ENCODE results near the gene ROBO1.

The ROBO1 gene

GRCh38 chr3:79297245-79297960 is 470.4 kb downstream of the ROBO1 start:
- no peak for DNase-seq

DNA sequence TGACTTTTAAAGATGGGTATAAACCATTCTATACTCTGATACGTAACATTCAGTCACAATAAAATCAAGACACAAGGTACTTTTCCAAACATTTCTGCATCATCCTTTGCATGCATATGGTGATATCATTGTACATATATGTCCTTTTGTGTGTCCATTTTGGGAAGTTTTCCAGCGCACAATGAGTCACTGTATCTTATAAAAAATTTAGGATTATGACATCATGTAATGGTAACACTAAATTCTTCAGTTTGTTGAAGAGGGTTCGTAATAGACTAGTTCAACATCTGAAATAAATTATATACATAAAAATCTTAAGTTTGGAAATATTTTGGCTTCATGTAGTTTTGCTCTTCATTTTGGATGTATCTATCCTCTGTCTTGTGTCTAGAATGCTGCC is 480.9 kb downstream of the ROBO1 start:
- no peak for DNase-seq

- DNase-seq, result no peak
These were observed 481.9 kb downstream of the ROBO1 start for GRCh38 chr3:79285871-79286270.

DNA sequence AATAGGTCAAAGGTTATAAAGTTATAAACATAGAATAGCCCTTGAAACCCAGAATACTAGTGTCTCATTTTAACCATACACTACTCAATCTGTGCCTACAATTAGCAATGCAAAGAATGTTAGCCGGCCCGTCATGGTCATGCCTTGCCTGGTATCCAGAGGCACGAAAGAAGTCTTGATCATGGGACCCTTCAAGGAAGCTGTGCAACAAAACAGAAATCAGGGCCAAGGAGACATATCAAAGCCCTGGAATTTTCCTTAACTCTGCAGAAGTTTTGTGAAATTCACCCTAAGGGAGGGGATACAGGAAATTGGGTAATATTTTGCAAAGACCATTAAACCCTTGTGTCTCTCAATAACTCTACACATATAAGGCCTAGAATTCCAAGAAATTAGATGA is 482.4 kb downstream of the ROBO1 start:
- DNase-seq, result no peak

DNA sequence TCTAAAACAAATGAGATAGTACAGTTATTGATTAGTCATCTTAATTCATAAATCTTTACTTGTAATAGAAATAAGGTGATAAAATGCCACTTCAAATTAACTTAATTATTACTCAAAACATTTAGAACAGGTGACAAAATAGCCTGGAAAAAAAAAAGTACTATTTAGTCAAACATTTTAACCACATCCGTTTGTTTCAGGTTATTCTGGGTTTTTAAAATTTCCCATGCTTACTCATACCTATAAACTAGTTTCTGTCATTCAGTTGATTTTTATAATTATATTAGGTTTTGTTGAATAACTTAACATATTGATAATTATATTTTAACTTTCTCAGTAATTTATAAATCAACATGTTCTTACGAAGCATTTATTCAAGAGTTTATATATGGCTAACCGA is 483.0 kb downstream of the ROBO1 start:
- no peak for DNase-seq

- DNase-seq, result no peak
These were observed 489.1 kb downstream of the ROBO1 start for GRCh38 chr3:79278681-79279080.

DNA sequence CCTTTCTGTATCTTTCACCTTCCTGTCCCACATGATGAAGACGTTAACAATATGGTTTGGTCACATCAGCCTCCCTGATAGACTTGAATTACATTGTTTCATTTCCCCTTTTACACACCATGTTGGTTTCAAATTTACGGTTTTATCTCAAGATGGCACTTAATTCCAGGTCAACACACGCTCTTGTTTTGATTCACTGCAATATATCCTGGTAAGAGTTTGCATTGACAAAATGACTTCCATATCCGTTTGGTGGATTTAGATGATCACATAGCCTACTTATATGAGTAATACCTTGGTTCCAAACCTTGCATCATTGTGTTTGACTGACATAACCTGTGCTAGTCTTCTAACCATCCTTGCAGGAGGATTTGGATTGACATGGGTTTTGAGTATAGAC is 499.4 kb downstream of the ROBO1 start:
- no peak for DNase-seq

DNA sequence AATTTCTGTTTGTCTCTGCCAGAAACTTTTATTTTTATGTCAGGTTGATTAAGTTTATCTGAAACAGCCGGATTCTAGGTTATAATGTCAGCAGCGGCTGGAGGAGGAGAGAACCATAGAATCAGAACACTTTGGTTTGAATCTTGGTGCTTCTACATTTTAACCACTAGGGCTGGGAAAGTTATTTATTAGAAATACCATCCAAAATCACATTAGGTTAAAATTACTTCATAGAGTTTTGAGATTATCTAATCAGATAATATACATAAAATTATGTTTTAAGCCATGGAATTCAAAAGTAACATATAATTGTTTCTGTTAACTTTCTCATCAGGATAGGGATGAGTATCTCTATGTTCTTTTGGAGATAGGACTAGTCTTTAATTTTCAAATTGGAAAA is 502.9 kb downstream of the ROBO1 start:
- DNase-seq, result no peak

DNA sequence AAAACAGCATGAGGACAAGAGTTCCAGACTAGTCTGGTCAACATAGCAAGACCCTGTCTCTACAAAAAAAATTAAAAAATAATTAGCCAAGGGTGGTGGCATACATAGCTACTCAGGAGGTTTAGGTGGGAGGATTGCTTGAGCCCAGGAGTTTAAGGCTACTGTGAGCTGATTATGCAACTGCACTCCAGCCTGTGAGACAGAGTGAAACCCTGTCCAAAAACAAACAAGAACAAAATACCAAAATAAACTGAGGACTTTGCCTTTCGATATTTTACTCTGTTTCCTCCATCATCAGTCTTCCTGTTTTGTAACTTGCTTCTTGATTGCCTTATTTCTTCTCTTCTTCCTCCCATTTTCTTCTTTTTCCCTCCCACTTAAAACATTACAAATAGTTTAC is 504.4 kb downstream of the ROBO1 start:
- DNase-seq, result no peak

DNA sequence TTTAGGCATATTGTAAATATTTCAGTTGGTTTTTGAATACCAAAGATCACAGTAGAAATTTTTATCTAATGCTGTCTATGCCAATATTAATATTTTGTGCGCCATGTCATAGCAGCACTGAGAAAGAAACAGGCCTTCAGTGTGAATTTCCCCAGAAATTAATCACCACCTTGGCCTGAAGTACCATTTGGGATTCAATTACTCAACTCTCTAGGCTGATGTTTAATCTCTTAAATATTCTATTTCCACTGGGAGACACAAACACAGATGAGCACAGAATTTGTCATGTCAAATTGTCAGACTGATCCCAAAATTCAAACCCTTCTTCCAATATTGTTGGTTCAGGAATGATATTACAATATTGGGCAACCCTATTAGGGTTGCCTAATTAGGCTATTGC is 509.3 kb downstream of the ROBO1 start:
- no peak for DNase-seq

DNA sequence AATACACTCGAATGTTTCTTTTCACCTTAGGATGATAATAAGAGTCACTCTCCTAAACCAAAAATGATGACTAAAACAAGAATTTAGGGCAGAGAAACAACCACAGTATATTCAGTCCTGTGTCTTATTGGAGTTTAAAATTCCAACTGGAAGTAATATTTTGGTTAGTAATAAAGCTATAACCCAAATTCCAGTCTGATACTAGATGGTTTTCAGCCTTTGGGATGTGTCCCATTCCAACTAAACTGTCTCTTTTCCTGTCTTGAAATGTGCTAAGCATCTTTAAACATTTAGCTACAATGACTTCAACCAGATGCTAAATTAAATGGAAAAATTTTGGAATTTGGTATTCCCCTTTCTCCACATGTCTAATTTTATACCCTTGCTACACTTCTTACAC is 510.0 kb downstream of the ROBO1 start:
- no peak for DNase-seq

DNA sequence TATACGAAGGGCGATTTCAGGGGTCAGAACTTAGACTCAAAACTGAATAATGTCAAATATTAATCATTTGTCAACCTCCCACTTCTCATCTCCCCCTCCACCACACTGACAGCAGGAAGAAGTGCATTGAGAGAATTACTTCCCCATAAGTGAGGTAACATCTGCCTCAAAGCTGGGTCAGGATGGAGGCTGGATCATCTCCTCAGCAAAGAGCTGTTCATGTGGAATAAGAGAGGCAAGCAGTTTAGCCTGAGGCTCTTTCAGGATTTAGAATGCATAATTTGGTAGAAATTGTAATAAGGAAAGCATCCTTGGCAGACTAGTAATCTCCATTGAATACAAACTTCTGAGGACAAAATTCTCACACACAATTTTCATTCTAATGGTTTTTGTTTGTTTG is 512.1 kb downstream of the ROBO1 start:
- DNase-seq, result no peak

- DNase-seq, result no peak
These were observed 512.5 kb downstream of the ROBO1 start for GRCh38 chr3:79255292-79255691.

- no peak for DNase-seq
These were observed 514.1 kb downstream of the ROBO1 start for GRCh38 chr3:79253704-79254103.

GRCh38 chr3:79253271-79253670 is 514.5 kb downstream of the ROBO1 start:
- no peak for DNase-seq

DNA sequence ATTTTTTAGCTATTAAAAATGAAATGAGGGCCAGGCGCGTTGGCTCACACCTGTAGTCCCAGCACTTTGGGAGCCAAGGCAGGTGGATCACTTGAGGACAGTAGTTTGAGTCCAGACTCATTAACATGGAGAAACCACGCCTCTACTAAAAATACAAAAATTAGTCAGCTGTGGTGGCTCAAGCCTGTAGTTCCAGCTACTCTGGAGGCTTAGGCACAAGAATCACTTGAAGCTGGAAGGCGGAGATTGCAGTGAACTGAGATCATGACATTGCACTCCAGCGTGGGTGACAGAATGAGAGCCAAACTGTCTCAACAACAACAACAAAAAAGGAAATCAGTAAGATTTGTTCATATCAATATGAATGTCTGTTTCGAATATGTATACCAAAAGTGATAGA is 517.1 kb downstream of the ROBO1 start:
- no peak for DNase-seq

DNA sequence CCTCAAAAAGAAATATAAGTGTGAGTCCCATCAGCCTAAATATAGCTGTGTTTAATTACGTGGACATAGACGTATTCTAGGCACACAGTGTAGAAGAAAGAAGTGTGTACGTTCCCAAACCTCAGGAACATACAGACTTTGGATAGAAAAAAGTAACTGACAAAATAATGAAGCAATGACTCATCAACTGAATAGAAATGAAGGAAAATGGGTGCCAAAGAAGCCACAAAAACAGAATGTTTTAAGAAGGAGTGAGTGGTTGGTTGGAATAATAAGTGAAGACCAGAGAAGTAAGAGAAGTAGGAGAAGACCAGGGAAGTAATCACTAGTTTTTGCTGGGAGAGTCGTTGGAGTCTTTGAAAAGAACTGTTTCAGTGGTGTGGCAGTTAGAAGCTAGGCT is 518.1 kb downstream of the ROBO1 start:
- no peak for DNase-seq

DNA sequence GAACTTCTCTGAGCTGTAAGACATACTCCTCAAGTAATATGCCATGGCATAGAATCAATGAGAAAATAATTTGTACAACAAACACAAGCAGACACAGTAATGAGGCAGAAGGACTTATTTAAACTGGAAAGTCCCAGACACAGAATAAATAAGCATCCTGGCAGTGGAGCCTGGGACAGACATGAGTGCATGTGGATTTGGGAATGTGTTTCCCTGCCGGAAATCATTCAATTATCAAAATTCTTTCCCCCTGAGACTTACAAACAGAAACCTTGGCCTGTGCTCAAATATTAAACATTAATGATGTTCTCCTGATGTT is 520.1 kb downstream of the ROBO1 start:
- DNase-seq, result no peak

DNA sequence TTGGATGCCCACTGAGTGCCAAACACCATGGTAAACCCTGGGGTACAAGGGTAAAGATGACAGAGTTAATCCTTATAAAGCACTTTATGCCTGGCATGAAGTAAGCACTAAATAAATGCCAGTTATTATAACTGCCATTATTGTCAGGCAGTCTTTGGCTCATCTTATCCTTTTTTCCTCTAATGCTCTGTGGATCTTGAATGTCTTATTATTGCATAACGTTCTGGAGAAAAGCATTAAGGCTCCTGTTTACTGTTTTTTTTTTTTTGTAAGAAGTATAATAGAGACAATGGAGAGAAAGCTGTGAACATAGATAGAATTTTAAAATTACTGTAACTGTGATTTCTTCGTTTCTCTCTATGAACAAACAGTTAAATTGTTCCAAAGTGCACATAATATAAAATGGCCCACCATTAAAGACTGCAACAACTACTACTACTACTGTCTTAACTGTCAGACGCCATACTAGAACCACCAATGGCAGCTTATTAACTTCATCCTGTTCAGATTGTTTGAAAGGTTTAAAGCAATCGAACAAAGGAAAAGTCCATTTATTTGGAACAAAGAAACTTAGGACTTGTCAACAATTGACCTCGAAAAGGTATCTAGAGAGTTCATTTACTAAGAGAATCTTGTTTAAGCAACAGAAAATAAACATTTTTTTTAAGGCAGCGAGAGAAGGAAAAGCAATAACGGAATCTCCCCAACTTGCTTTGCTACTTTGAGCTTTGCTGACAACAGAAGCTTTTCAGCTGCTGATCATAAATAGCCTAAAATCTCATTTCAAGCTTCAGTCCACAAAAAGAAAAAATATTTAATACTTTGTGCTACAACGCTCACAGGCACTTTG is 520.7 kb downstream of the ROBO1 start:
- DNase-seq, result no peak

DNA sequence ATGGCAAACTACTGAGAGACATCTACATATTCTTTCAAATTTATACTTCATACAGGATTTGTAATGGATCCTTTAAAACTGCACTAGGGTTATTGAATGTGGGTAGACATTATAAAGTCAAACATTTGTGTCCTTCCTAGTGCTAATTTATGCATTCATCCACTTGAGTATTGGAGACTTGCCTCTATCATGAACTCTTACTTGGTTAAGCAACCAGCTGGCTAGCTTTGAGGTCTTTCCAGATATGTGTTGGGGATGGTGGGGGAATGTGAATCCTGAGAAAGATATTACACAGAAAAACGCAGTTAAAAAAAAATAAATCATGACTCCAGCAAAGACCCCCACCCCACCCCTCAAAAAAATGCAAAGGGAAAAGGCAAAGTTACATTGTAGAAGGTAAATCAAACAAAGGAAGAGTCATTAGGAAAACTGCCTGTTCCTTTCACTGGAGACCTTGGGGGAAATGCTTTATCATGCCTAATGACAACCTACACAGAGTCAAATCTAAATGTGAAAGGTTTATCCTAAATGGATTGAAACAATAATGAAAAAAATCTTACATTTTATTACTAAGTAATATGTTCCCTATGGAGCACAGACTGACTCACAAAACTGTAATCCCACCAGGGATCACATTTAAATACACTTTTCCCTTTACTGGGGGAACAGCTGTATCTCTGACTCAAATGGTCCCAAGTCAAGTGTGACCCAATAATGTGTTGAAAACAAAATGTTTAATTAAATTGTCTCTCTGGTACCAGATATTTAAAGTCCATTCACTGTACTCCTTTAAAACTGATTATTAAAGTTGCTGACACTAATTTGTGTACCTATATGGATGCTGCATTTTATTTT is 522.3 kb downstream of the ROBO1 start:
- DNase-seq, result no peak

DNA sequence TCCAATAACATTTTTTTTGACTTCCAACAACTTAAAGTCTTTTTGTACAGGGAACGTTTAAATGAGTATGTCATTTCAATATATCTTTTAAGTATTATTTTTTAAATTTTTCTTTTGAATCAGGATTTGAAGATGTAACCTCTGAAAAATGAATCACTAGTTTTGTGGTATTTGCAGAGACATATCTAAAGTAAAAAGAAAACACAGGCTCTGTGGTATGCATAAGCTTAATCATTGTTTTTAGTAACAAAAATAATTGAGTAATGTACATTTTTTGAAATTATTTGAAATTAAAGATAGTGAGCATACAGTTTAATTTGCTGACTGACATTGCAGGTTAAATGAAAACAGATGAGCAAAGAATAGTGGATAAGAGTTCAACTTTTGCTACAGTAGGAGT is 531.3 kb downstream of the ROBO1 start:
- DNase-seq, result no peak

- no peak for DNase-seq
These were observed 534.3 kb downstream of the ROBO1 start for GRCh38 chr3:79233431-79234060.

GRCh38 chr3:79230266-79230665 is 537.5 kb downstream of the ROBO1 start:
- no peak for DNase-seq
